ENCODE results near the gene ACTR3C.

DNA sequence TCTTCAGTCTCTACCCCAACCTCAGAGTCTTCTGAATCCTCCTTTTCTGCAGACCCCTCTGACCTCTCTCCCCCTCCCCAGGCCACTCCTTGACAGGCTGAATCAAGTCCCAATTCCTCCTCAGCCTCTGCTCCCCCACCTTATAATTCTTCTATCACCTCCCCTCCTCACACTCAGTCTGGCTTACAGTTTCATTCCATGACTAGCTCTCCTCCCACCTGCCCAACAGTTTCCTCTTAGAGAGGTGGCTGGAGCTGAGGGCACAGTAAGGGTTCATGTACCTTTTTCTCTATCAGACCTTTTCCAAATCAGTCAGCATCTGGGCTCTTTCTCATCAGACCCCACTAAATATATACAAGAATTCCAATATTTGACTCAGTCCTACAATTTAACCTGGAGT, 14.8 kb downstream of the ACTR3C start:
- TF ChIP-seq, protein P1, sequence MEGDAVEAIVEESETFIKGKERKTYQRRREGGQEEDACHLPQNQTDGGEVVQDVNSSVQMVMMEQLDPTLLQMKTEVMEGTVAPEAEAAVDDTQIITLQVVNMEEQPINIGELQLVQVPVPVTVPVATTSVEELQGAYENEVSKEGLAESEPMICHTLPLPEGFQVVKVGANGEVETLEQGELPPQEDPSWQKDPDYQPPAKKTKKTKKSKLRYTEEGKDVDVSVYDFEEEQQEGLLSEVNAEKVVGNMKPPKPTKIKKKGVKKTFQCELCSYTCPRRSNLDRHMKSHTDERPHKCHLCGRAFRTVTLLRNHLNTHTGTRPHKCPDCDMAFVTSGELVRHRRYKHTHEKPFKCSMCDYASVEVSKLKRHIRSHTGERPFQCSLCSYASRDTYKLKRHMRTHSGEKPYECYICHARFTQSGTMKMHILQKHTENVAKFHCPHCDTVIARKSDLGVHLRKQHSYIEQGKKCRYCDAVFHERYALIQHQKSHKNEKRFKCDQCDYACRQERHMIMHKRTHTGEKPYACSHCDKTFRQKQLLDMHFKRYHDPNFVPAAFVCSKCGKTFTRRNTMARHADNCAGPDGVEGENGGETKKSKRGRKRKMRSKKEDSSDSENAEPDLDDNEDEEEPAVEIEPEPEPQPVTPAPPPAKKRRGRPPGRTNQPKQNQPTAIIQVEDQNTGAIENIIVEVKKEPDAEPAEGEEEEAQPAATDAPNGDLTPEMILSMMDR (IDR thresholded peaks at IDR 0.05): no peak
- TF ChIP-seq POLR2AphosphoS5 (IDR thresholded peaks at IDR 0.05) (no peak), POLR2A (IDR thresholded peaks at IDR 0.05; ENCODE audit: low read depth) (no peak)
